ENCODE measurements around the gene DNAJB5. TPM values are rescaled to one million over a fixed set of nuclear protein-coding genes. Genes with fewer than 3 reads are reported as not detected.

The DNAJB5 gene
- polyA plus RNA-seq, 1 of the 3 experiments (the other 2 are of a cell fraction): 3.3 TPM

DNA sequence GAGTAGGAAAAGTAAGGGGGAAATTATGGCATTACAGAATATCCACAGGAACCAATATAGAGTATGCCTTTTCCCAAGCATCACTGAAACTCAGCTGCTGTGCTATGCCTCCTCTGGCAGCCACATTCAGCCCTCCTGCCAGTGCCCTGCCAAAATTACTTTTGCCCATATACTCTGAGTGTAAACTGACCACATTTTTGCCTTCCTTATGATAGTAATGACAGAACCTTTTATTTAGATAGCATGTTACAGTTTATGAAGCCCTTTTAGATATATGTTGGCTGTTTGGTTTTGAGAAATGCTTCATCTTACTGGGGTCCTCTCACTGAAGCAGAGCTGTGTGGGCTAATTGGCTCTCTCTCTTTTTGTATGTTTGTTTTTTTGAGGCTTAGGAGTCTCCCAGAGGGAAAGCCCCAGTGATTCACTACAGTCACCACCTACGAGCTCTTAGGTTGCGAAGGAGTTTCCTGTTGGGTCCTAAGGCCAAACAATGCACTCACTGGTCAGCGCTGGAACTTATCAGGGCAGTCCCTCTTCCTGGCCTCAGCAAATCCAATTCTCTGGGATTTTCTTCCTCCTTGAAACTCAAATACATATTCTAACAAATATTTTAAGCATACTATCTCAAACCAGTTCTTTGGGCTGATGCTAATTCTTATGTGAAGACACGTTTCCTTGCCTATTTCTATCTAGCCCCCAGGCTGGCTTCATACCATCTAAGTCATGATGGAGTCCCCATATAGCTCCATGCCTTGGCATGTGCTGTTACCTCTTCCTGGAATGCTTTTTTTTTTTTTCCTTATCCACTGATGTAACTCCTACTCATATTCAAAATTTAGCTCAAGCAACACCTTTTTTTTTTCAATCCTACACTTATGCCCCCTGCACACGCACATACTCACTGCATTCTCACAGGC lies 27.7 kb upstream of the DNAJB5 start:
- no peak overlapping the region for H3K27ac ChIP-seq (ENCODE audit: low read depth in 2 of 2, low read length in 1 of 2)
- H3K4me3 ChIP-seq (ENCODE audit: low read depth in 2 of 2, low read length in 1 of 2): no peak overlapping the region
- H3K9ac ChIP-seq: no peak overlapping the region
- no peaks in the 10 kb centered on the region for H3K36me3 ChIP-seq (replicated peaks in 1 of 2; ENCODE audit: control insufficient read depth in 1 of 2, insufficient read depth in 2 of 2, low read length in 1 of 2)
- no peaks in the 10 kb centered on the region for H3K9me3 ChIP-seq
- TF ChIP-seq YY1 (IDR thresholded peaks at IDR 0.05; ENCODE audit: low read depth) (no peak), FOXJ3 (CRISPR knock-in tag; IDR thresholded peaks at IDR 0.05) (no peak), RFX5 (IDR thresholded peaks at IDR 0.05; ENCODE audit: low read length) (no peak), SIN3A (IDR thresholded peaks at IDR 0.05; ENCODE audit: borderline replicate concordance, low read depth, low read length) (no peak), SMC3 (IDR thresholded peaks at IDR 0.05; ENCODE audit: low read depth, low read length) (no peak), FOSL2 (IDR thresholded peaks at IDR 0.05; ENCODE audit: borderline replicate concordance, low read depth) (no peak), NRF1 (IDR thresholded peaks at IDR 0.05; ENCODE audit: low read depth, low read length) (no peak), EZH2phosphoT487 (IDR thresholded peaks at IDR 0.05; ENCODE audit: borderline replicate concordance, low read depth) (no peak), RXRA (IDR thresholded peaks at IDR 0.05; ENCODE audit: borderline replicate concordance, low read depth) (no peak), MXI1 (IDR thresholded peaks at IDR 0.05; ENCODE audit: low read depth, low read length) (no peak), USF2 (IDR thresholded peaks at IDR 0.05; ENCODE audit: borderline replicate concordance, low read depth, low read length) (no peak), TAF1 (IDR thresholded peaks at IDR 0.05; ENCODE audit: borderline replicate concordance, low read depth, low read length) (no peak), TEAD4 (IDR thresholded peaks at IDR 0.05; ENCODE audit: borderline replicate concordance, insufficient read depth) (no peak), RAD21 (IDR thresholded peaks at IDR 0.05; ENCODE audit: low read length) (no peak), FOXM1 (IDR thresholded peaks at IDR 0.05; ENCODE audit: low read depth) (no peak), RCOR1 (IDR thresholded peaks at IDR 0.05; ENCODE audit: low read length) (no peak)
- TF ChIP-seq, protein P1, sequence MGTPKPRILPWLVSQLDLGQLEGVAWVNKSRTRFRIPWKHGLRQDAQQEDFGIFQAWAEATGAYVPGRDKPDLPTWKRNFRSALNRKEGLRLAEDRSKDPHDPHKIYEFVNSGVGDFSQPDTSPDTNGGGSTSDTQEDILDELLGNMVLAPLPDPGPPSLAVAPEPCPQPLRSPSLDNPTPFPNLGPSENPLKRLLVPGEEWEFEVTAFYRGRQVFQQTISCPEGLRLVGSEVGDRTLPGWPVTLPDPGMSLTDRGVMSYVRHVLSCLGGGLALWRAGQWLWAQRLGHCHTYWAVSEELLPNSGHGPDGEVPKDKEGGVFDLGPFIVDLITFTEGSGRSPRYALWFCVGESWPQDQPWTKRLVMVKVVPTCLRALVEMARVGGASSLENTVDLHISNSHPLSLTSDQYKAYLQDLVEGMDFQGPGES (IDR thresholded peaks at IDR 0.05; ENCODE audit: low read depth, low read length): no peak
- TF ChIP-seq, protein P2, sequence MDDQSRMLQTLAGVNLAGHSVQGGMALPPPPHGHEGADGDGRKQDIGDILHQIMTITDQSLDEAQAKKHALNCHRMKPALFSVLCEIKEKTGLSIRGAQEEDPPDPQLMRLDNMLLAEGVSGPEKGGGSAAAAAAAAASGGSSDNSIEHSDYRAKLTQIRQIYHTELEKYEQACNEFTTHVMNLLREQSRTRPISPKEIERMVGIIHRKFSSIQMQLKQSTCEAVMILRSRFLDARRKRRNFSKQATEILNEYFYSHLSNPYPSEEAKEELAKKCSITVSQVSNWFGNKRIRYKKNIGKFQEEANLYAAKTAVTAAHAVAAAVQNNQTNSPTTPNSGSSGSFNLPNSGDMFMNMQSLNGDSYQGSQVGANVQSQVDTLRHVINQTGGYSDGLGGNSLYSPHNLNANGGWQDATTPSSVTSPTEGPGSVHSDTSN (IDR thresholded peaks at IDR 0.05): no peak
- TF ChIP-seq, protein P3, sequence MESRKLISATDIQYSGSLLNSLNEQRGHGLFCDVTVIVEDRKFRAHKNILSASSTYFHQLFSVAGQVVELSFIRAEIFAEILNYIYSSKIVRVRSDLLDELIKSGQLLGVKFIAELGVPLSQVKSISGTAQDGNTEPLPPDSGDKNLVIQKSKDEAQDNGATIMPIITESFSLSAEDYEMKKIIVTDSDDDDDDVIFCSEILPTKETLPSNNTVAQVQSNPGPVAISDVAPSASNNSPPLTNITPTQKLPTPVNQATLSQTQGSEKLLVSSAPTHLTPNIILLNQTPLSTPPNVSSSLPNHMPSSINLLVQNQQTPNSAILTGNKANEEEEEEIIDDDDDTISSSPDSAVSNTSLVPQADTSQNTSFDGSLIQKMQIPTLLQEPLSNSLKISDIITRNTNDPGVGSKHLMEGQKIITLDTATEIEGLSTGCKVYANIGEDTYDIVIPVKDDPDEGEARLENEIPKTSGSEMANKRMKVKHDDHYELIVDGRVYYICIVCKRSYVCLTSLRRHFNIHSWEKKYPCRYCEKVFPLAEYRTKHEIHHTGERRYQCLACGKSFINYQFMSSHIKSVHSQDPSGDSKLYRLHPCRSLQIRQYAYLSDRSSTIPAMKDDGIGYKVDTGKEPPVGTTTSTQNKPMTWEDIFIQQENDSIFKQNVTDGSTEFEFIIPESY (IDR thresholded peaks at IDR 0.05; ENCODE audit: borderline replicate concordance, low read depth): no peak
- H2AFZ ChIP-seq (ENCODE audit: low read depth): no peak overlapping the region
- ChIA-PET POLR2A (no interaction called here), CTCF (interaction anchor here (0.8 to 5.7 kb wide), 8 partner anchors 10 to 201 kb away, joined by 3 to 25 read pairs (median 6); no protein-coding TSS in a partner anchor)
- peaks cover 63% of the 10 kb centered on the region for H3K27me3 ChIP-seq (ENCODE audit: insufficient read depth)
- H3K9me2 ChIP-seq: no peaks in the 10 kb centered on the region
- no peak for DNase-seq
- 42% methylated on average over 5 of the region's 5 CpGs for WGBS (ENCODE audit: low lambda C conversion rate)
- H3F3A ChIP-seq (replicated peaks; ENCODE audit: insufficient read depth): no peaks in the 10 kb centered on the region
- H4K20me1 ChIP-seq (ENCODE audit: insufficient read depth): no peaks in the 10 kb centered on the region
- no peaks in the 10 kb centered on the region for H3K79me2 ChIP-seq (ENCODE audit: insufficient read depth)
- H3K4me1 ChIP-seq (ENCODE audit: control insufficient read depth in 1 of 2, insufficient read depth in 2 of 2, low read depth in 1 of 2, low read length in 1 of 2): peaks cover 0 to 3% of the 10 kb centered on the region in 2 experiments; a peak in 1 of 4 replicates
- H3K4me2 ChIP-seq: no peak overlapping the region
